NCI-H748 treated with DMSO at 0.1 percent for 48 hours (cell line): ENCODE results near the gene SELENBP1.
"Not testable (repeated sequence)": the region's sequence is repeated elsewhere in the genome, so short reads cannot be mapped to it uniquely, and the experiment has no call there.

ENCODE experiments used
- DNase-seq: peaks from one replicate; lab custom pipeline; 2025; lab: John Stamatoyannopoulos, UW

The SELENBP1 gene

GRCh38 chr1:151372058-151372934 lies at the start of gene SELENBP1:
TSS of gene SELENBP1 (minus strand) at chr1:151372705. CDS start at chr1:151372641, 64 bp downstream.
- peak; percentile 55 for DNase-seq

DNA sequence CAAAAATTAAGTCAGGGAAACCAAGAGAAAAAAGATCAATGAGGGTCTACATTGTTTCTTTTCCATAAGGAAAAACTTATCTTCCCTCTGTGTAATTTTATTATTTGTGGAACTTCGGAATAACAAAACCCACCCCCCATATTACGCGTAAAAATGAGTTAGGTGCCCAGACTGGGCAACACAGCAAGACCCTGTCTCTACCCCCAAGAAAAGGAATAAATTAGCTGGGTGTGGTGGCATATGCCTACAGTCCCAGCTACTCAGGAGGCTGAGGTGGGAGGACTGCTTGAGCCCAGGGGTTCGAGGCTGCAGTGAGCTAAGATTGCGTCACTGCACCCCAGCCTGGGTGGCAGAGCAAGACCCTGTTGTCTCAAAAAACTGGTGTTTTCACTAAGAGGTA lies 47.3 kb upstream of the SELENBP1 start:
- no peak for DNase-seq

GRCh38 chr1:151418081-151418480 lies 45.6 kb upstream of the SELENBP1 start:
- no peak for DNase-seq

GRCh38 chr1:151416231-151416630 lies 43.7 kb upstream of the SELENBP1 start:
- no peak for DNase-seq

GRCh38 chr1:151411884-151412283 lies 39.4 kb upstream of the SELENBP1 start:
- no peak for DNase-seq

DNA sequence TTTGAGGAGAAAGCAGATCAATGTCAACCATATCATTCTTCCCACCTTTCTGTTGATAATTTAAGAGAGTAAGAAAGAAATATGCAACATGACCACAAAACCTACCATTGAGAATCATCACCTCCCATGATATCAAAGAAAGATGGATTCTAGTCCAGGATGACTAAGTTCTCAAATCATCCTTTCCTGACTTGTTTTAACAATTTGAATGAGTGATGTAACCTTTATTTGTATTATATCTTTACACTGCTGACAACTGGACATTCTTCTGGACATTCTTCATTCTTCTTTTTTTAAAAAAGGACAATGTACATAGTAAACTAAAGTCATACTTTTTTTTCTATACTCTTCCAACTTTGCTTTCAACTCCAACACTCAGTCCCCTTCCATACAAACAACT lies 36.4 kb upstream of the SELENBP1 start:
- no peak for DNase-seq

DNA sequence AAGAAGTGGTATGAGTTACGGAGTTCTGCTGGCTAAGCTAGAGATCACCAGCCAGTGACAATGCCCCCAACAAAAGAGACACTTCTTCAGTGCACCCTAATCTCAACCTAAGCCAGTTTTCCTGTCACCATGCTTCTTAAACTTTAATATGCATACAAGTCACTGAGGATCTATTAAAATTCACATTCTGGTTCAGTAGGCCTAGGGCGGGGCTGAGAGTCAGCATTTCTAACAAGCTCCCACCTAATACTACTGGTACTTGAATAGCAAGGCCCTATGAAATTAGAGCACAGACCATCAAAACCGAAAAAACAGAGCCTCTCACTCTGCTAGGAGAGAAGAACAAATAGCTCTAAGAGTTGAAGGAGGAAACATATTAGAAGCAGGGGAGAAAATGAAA lies 34.8 kb upstream of the SELENBP1 start:
- no peak for DNase-seq

- no peak for DNase-seq
Observed at GRCh38 chr1:151406176-151406575, 33.7 kb upstream of the SELENBP1 start.

- DNase-seq: no peak
Observed at GRCh38 chr1:151405187-151405951, 32.9 kb upstream of the SELENBP1 start.

DNA sequence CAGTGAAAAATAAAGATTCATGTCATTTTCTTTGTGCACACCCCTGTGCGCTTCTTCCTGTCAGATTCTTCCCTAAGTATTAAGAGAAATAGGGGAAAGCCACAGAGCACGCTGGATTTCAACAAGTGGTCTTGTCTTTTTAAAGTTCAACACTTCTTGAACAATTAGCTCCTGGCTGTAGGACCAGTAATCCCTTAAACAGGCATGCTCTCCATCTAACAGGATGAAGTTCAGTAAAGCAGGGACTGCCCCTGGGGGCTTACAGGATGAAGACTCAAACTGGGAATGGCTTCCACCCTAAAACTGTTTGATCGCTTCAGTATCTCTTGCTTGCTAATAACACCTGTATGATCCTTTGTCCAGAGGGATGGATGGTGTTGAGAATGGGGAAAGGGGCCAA lies 31.1 kb upstream of the SELENBP1 start:
- DNase-seq: no peak

DNA sequence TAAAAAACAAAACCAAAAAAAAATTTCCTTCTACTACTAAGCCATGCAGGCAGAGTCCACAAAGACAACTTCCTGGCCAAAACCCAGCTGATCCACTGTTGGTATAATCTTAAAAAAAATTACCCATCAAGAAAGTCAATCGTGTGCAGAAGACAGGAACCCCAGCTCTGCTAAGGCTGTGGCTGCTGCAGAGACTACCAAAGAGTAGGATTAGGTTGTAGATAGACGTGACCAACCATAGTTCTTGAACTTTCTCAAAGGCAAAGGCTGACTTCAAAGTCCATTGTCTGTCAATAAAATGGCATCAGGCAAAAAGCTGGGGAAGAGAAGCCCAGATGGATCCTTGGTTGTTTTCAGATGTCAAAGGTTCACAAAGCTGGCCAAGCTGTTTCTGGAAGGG lies 30.3 kb upstream of the SELENBP1 start:
- DNase-seq: no peak

GRCh38 chr1:151401860-151402259 lies 29.4 kb upstream of the SELENBP1 start:
- DNase-seq: no peak

- DNase-seq: no peak
Observed at GRCh38 chr1:151401125-151401788, 28.8 kb upstream of the SELENBP1 start.

DNA sequence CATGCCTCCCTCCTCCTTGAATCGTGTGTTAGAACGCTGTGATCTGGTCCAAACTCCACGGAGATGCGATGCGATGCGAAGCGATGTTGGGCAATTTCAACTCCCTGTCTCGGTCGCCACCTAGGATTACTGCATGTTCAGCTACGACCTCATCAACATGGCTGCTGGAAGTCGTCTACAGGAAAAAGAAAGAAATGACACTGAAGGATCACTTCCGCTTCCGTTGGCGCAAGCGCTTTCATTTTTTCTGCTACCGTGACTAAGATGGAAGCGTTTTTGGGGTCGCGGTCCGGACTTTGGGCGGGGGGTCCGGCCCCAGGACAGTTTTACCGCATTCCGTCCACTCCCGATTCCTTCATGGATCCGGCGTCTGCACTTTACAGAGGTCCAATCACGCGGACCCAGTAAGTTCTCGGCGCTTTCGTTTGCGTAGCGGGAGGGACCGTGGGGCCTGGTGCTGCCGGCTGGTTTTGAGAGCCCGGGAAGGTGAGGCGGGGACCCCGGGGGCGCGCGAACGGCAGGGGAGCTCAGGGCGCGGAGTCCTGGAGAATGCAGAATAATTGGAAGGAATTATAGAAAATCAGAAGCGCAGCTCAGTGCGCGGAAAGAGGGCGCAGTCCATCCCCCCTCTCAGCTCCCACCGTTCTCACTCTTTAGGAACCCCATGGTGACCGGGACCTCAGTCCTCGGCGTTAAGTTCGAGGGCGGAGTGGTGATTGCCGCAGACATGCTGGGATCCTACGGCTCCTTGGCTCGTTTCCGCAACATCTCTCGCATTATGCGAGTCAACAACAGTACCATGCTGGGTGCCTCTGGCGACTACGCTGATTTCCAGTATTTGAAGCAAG lies 27.0 kb upstream of the SELENBP1 start, which contains the start of gene PSMB4:
PSMB4 (plus strand) TSS at position 250 of the 848 bp plus-strand sequence; CDS start at position 265, 15 bp downstream.
- DNase-seq: peak; percentile 80

- not testable (repeated sequence) for DNase-seq
Observed at GRCh38 chr1:151396265-151396664, 23.8 kb upstream of the SELENBP1 start.

DNA sequence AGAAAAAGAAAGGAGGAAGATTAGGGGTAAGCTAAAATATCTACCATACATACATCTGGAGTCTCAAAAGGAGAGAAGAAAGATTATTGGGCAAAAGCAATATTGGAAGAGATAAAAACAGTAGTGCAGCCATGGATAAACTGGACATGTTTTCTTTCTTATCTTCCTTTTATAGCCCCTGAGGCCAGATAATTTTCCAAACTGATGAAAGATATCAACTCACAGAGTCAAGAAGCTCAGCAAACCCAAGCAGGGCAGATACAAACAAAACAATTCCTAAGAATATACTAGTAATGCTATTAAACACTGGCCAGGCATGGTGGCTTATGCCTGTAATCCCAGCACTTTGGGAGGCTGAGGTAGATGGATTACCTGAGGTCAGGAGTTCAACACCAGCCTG lies 21.1 kb upstream of the SELENBP1 start:
- no peak for DNase-seq

GRCh38 chr1:151391079-151391563 lies 18.6 kb upstream of the SELENBP1 start:
- no peak for DNase-seq

DNA sequence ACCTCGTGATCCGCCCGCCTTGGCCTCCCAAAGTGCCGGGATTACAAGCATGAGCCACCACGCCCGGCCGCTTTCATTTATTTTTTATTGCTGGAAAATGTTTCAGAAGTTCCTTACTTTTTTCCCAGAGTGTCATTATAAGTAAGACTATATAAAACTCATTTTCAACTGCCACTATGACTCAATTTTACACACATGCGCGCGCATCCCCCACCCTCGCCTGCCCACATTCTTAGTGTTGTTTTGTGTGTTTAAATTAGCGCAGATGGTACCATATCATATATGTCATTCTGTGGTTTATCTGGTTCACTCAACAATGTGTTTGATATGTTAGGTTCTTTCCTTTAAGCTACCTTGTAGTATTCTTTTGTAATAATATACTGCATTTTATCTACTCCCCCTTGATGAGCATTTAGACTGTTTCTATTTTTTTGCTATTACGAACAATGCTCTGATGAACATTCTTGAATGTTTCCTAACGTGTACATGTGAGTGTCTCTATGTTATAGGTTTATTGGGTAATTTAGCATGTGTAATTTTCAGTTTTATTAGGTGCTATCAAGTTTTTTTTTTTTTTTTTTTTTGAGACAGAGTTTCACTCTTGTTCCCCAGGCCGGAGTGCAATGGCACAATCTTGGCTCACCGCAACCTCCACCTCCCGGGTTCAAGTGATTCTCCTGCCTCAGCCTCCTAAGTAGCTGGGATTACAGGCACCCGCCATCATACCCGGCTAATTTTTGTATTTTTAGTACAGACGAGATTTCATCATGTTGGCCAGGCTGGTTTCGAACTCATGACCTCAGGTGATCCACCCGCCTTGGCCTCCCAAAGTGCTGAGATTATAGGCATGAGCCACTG lies 17.9 kb upstream of the SELENBP1 start:
- DNase-seq: not testable (repeated sequence)

DNA sequence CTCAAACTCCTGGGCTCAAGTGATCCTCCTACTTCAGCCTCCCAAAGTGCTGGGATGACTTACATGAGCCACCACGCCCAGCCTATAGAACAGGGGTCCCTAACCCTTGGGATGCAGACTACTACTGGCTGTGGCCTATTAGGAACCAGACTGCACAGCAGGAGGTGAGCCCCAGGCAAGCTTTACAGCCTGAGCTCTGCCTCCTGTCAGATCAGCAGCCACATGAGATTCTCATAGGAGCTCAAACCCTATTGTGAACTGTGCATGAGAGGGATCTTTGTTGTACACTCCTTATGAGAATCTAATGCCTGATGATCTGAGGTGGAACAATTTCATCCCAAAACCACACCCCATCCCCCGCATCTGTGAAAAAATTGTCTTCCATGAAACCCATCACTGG lies 13.5 kb upstream of the SELENBP1 start:
- no peak for DNase-seq

DNA sequence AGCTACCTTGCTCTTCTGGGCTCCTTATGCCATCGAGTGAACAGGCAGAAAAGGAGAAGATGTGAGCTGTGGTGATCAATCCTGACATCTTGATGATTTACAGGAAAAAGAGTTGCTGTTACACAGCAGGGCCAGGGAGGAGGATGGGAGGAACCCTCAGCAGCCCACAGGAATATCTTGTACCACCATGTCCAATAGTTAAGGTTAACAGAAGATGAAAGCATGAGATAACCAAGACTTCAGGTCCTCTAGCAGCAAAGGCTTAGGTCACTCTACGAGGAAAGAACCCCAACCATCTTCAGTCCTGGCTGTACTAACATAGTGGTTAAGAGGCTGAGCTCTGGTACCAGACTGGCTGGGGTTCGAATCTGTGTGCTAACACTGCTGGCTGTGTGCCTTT lies 12.1 kb upstream of the SELENBP1 start:
- no peak for DNase-seq
